Esophagus muscularis mucosa (tissue), 4 donors: ENCODE measurements around the gene AP3D1. TPM values are rescaled to one million over a fixed set of nuclear protein-coding genes. Genes with fewer than 3 reads are reported as not detected.
A peak's percentile ranks its signal among the peaks of the same experiment; 100 is the strongest.

ENCODE experiments used
- DNase-seq: peaks from one replicate; pipeline ENCODE4 v3.0.0-alpha.2; 2017; ENCODE audit errors: extremely low spot score
- H3K27ac ChIP-seq, 4 donors: fragments of 200-600 bp; sonication (generic); replicated peaks in 1 of 4; 1 replicate in 3 of 4; 2 replicates in 1 of 4; pipeline ENCODE4 v1.5.1; 2016 to 2019; ENCODE audit warnings: mild to moderate bottlenecking in 1 of 4
- H3K27me3 ChIP-seq, 4 donors: fragments of 200-600 bp; sonication (generic); one replicate each; pipeline versions ENCODE4 v1.5.1 to v1.6.0; 2016 to 2019
- H3K36me3 ChIP-seq, 4 donors: fragments of 200-600 bp; sonication (generic); one replicate each; pipeline ENCODE4 v1.5.1; 2016 to 2019
- H3K4me1 ChIP-seq, 4 donors: fragments of 200-600 bp; sonication (generic); one replicate each; pipeline ENCODE4 v1.5.1; 2016 to 2019
- H3K4me3 ChIP-seq, 4 donors: fragments of 200-600 bp; sonication (generic); 1 replicate in 2 of 4; 2 replicates in 2 of 4; pipeline ENCODE4 v1.5.1; 2016 to 2019; ENCODE audit warnings: mild to moderate bottlenecking in 4 of 4, moderate library complexity in 1 of 4
- H3K9me3 ChIP-seq, 4 donors: fragments of 200-600 bp; sonication (generic); 1 replicate in 3 of 4; 2 replicates in 1 of 4; pipeline ENCODE4 v1.5.1; 2016 to 2019
- CTCF ChIP-seq, 3 experiments: fragments of 200-600 bp in 2 of 3; fragments of 450-650 bp in 1 of 3; sonication (generic) in 2 of 3; IDR thresholded peaks; one replicate each; pipeline ENCODE4 v1.5.1; 2017 to 2019; ENCODE audit warnings: antibody characterized with exemption in 3 of 3, mild to moderate bottlenecking in 2 of 3, moderate library complexity in 1 of 3
- EP300 ChIP-seq: sonication (generic); formaldehyde crosslinking; IDR thresholded peaks from one replicate; pipeline ENCODE4 v1.6.1; 2017; ENCODE audit warnings: antibody characterized with exemption
- POLR2A ChIP-seq: fragments of 450-650 bp; IDR thresholded peaks from one replicate; pipeline ENCODE4 v1.6.1; 2017; ENCODE audit warnings: antibody characterized with exemption, moderate library complexity, mild to moderate bottlenecking, low read depth
- POLR2AphosphoS5 ChIP-seq, 2 donors: sonication (generic); formaldehyde crosslinking; IDR thresholded peaks; one replicate each; pipeline ENCODE4 v1.6.1; 2017; ENCODE audit warnings: antibody characterized with exemption in 2 of 2
- WGBS: methylation state at CpG from one replicate; pipeline ENCODE4 v1.1.5; 2018; 5-methylcytosine and 5-hydroxymethylcytosine counted together
- intact Hi-C: fragments of 100-400 bp; cut with DNase I; formaldehyde crosslinking; loops from one replicate; pipeline ENCODE4 v1.15.1; 2023
- total RNA-seq, 4 donors: library from RNA; depleted of rRNA; stranded (reverse); fragments of >200 nt; gene quantifications; one replicate each; pipeline versions ENCODE4 v1.1.0 to v1.2.1, GENCODE V29; 2016

The AP3D1 gene
- total RNA-seq, 4 donors from 2014 or later: 76.0 to 156 (median 93.7) TPM

GRCh38 chr19:2171349-2172145 lies 20.2 kb upstream of the AP3D1 start:
- peak overlapping the region; percentile 34 to 99 (median 68) for H3K27ac ChIP-seq
- peaks cover 64 to 93% (median 70%) of the 10 kb centered on the region in 4 donors for H3K4me1 ChIP-seq
- DNase-seq: no peak
- H3K4me3 ChIP-seq: no peak overlapping the region
- WGBS: 48% methylated on average over 22 of the region's 27 CpGs
- H3K36me3 ChIP-seq: peaks cover 0 to 9% (median 2%) of the 10 kb centered on the region in 4 donors
- no peak for TF ChIP-seq POLR2A
- TF ChIP-seq POLR2AphosphoS5 (IDR thresholded peaks at IDR 0.05): no peak
- TF ChIP-seq EP300: no peak
- no peak for TF ChIP-seq CTCF (IDR thresholded peaks at IDR 0.05)
- intact Hi-C loops: no loop called here
- no peaks in the 10 kb centered on the region for H3K9me3 ChIP-seq
- no peaks in the 10 kb centered on the region for H3K27me3 ChIP-seq

- Histone ChIP-seq H3K4me1 (peaks cover 67 to 93% (median 71%) of the 10 kb centered on the region in 4 donors), H3K27me3 (no peaks in the 10 kb centered on the region), H3K4me3 (no peak overlapping the region), H3K27ac (peak overlapping the region; percentile 34 to 99 (median 68)), H3K36me3 (peaks cover 0 to 7% (median 2%) of the 10 kb centered on the region in 4 donors), H3K9me3 (no peaks in the 10 kb centered on the region)
- TF ChIP-seq CTCF (IDR thresholded peaks at IDR 0.05) (no peak), EP300 (no peak)
- WGBS: 83% methylated on average over 5 of the region's 5 CpGs
- no peak for DNase-seq
- intact Hi-C loops: no loop called here
Measured at GRCh38 chr19:2170987-2171348, 19.6 kb upstream of the AP3D1 start.

DNA sequence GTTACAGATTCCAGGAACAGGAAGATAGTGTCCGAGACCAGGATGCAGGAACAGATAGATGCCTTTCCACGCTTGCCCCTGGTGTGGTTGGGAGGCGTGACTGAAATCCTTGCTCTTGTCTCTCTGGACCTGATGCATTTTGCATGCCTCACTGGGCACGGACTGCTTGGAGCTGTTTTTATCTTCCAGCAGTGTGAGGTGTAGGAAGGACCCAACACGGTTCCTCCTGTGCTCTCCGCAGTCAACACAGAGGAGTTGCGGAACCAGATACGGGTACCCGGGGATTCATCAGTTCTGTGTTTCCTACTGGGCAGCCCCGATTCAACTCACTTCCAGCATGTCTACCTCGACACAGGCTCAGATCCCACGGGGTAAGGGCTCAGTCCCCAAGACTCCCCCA lies 18.9 kb upstream of the AP3D1 start:
- H3K27me3 ChIP-seq: no peaks in the 10 kb centered on the region
- DNase-seq: no peak
- peaks cover 0 to 5% (median 2%) of the 10 kb centered on the region in 4 donors for H3K36me3 ChIP-seq
- peaks cover 75 to 93% (median 78%) of the 10 kb centered on the region in 4 donors for H3K4me1 ChIP-seq
- no peak for TF ChIP-seq POLR2A
- TF ChIP-seq POLR2AphosphoS5 (IDR thresholded peaks at IDR 0.05): no peak
- no peak for TF ChIP-seq CTCF (IDR thresholded peaks at IDR 0.05)
- TF ChIP-seq EP300: no peak
- WGBS: 78% methylated on average over 11 of the region's 12 CpGs
- H3K4me3 ChIP-seq: no peak overlapping the region
- H3K9me3 ChIP-seq: no peaks in the 10 kb centered on the region
- peak overlapping the region; percentile 2 to 99 (median 99) for H3K27ac ChIP-seq
- intact Hi-C loops: no loop called here

- TF ChIP-seq POLR2A (no peak), POLR2AphosphoS5 (IDR thresholded peaks at IDR 0.05) (peak; percentile 87 to 92), CTCF (IDR thresholded peaks at IDR 0.05) (no peak), EP300 (peak; percentile 13)
- WGBS: 10% methylated on average over 19 of the region's 24 CpGs
- peak overlapping the region; percentile 6 to 25 (median 20) for H3K4me3 ChIP-seq
- intact Hi-C loops: no loop called here
- peaks cover 75 to 94% (median 85%) of the 10 kb centered on the region in 4 donors for H3K4me1 ChIP-seq
- no peaks in the 10 kb centered on the region for H3K9me3 ChIP-seq
- no peaks in the 10 kb centered on the region for H3K27me3 ChIP-seq
- peak; percentile 98 for DNase-seq
- H3K36me3 ChIP-seq: peaks cover 0 to 5% (median 2%) of the 10 kb centered on the region in 4 donors
- H3K27ac ChIP-seq: peak overlapping the region; percentile 98 to 99 (median 99)
Measured at GRCh38 chr19:2168619-2169424, 17.5 kb upstream of the AP3D1 start.
